ENCODE measurements around the gene GNE.
"Not testable (repeated sequence)": the region's sequence is repeated elsewhere in the genome, so short reads cannot be mapped to it uniquely, and the experiment has no call there.

The GNE gene

DNA sequence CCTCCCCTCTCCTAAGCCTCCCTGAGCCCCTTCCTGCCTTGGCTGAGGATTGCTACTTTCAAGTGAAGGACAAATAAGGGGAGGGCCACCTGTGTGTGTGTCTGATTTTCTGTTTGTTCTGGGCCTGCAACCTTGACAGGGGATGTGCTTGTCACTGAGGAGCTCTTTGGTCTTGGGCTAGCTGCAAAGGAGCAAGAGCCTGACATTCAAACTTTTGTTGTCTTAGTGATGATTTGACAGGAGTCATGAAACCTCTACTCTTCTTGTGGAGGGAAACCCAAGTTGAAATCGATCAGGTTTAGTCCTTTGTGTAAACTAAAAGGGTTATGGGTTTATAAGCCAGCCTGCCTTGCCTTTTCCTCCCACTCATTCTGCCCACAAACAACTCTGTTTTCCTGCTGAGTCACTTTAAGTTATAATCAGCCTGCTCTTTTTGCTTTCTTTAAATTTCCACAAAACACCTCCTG, 50.7 kb downstream of the GNE start:
- DNase-seq, result no peak

DNA sequence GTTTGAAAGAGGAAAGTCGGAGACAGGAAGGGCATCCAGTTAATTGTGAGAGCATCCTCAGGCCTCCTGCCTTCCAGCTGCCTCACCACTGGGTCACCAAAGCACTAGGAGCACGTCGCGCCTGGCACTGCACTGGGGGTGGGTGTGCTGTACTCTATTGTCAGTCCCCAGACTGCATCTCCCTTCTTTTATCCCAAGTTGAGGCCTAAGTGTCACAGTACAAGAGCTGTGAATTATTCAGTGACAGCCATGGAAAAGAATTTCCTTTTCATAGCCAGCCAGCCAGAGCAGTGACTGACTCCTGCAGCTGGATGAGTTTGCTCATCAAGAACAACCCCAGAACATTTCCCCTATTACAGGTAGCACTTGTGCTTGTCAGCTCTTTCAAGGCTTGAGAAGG, 51.2 kb downstream of the GNE start:
- no peak for DNase-seq

GRCh38 chr9:36204906-36205547, 53.2 kb downstream of the GNE start:
- DNase-seq, result no peak

DNA sequence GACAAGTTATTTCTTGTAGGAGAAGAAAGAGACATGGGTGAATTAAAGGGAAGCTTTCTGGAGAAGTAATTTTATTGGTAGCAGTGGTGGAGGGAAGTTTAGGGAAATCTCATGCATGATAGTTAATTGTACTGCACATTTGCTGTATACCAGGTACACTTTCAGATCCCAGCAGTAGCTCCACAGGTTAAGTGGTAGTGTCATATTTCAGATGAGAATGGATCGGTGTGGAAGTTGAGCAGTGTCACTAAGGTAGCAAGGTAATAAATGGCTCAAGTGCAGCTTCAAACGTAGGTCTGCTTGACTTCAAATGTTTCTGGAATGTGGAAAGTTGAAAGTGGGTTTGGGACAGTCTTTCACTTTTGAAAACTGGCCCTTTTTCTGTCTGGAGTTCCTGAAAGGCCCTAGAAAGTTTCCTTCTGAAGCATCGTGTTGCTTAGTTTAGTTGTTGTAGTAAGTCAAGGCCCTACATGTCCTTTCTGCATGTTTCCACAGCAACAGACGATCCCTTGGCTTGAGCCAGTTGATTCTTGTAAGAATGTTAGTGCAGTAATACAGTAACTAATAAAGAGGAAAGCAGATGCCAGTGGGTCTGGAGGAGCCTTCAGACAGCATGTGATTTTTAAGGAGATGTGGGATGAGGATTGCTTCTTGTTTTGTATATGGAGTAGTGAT, 63.8 kb downstream of the GNE start:
- DNase-seq, result peak; percentile 42

- no peak for DNase-seq
Measured at GRCh38 chr9:36193023-36193422, 65.2 kb downstream of the GNE start.

GRCh38 chr9:36192196-36192595, 66.1 kb downstream of the GNE start:
- no peak for DNase-seq

DNA sequence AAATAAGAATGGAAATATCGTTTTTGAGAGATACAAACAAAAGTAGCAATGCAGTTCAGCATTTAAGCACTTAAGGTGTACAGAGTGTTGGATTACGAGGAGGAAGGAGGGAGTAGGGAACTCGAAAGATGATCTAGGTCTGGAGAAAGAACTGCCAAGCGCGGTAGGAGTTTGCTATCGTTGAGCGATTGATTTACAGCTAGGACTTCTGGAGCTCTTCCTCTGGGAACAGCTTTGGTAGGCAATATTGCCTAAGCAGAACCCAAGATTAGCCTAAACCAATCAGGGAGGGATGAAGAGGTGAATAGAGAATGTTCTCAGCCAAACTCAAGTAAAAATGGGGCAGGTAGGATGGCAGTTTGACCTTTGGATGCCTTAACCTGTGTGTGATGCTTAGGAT, 66.6 kb downstream of the GNE start:
- no peak for DNase-seq

GRCh38 chr9:36191290-36191645, 67.0 kb downstream of the GNE start:
- DNase-seq, result no peak

GRCh38 chr9:36190388-36191289, 67.6 kb downstream of the GNE start, which contains the start of gene CLTA:
Gene CLTA, plus strand, starts transcription at chr9:36190921. Its CDS starts 136 bp downstream, at chr9:36191057.
- peak; percentile 98 for DNase-seq

DNA sequence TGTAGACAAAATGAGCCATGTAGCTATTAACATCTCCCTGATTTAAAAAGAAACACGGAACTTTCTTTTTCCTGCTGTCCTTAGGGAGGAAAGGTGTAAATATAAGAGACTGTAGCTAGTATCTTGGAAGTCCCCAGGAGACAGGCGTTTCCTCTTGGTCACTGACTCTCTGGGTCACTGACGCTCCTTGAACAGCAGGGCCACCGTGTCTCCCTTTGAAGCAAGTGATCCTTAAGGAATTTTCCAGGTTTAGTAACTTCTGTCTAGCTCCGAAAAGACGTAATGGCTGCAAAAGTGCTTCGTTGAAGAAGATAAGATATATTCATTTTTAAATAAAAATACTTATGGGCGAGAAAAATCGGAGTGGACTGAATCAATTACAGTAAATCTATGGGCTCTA, 68.3 kb downstream of the GNE start:
- no peak for DNase-seq

DNA sequence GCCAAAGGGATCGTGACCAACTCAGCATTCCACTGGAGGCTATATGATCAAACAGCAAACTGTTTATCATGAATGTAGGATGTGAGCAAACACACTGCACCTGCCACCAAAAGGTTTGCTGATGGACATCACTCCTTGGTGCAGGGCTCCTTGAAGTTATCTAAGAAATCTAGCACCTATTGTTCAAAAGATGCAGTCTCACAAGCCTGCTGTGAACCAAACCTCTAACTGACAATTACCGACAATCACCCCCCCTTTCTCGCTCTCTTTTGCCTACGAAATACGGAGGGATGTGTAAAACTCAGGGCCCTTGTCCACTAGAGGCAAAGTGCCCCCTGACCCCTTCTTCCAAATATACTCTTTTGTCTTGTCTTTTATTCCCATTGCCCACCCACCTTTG, 70.0 kb downstream of the GNE start:
- DNase-seq, result no peak

DNA sequence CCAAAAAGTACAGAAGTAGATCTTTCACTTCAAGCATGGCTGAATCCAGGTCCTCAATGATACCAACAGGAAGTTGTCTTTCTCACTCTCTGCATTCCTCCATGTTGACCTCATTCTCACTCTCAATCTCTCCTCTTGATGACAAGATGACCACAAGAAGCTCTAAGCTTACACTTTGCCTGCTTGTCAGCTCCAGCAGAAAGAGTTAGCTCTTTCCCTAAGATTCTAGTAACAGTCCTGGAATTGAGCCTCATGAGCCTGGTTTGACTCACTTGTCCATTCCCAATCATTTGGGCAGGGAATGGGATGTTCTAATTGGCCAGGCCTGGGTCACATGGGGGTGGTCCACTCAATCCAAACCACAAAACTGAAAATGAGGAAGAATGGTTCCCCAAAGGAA, 70.8 kb downstream of the GNE start:
- no peak for DNase-seq

DNA sequence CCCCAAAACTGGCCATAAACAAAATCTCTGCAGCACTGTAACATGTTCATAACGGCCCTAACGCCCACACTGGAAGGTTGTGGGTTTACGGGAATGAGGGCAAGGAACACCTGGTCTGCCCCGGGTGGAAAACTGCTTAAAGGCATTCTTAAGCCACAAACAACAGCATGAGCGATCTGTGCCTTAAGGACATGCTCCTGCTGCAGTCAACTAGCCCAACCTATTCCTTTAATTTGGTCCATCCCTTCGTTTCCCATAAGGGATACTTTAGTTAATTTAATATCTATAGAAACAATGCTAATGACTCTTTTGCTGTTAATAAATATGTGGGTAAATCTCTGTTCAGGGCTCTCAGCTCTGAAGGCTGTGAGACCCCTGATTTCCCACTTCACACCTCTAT, 78.0 kb downstream of the GNE start:
- not testable (repeated sequence) for DNase-seq

GRCh38 chr9:36177571-36177970, 80.7 kb downstream of the GNE start:
- DNase-seq, result no peak

GRCh38 chr9:36176496-36176895, 81.8 kb downstream of the GNE start:
- DNase-seq, result not testable (repeated sequence)

DNA sequence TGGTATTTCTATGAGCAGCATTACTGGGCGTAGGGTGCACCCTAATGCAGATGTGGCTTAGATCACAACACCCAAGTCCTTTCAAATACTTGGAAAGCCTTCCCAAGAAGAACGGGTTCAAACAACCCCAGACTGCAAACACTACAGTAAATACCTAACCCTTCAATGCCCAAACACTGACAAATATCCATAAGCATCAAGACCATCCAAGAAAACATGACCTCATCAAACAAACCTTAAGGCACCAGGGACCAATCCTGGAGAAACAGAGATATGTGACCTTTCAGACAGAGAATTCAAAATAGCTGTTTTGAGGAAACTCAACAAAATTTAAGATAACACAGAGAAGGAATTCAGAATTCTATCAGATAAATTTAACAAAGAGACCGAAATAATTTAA, 83.0 kb downstream of the GNE start:
- DNase-seq, result not testable (repeated sequence)

- no peak for DNase-seq
Measured at GRCh38 chr9:36174731-36175130, 83.5 kb downstream of the GNE start.

GRCh38 chr9:36174271-36174670, 84.0 kb downstream of the GNE start:
- no peak for DNase-seq

GRCh38 chr9:36173861-36174260, 84.4 kb downstream of the GNE start:
- no peak for DNase-seq

DNA sequence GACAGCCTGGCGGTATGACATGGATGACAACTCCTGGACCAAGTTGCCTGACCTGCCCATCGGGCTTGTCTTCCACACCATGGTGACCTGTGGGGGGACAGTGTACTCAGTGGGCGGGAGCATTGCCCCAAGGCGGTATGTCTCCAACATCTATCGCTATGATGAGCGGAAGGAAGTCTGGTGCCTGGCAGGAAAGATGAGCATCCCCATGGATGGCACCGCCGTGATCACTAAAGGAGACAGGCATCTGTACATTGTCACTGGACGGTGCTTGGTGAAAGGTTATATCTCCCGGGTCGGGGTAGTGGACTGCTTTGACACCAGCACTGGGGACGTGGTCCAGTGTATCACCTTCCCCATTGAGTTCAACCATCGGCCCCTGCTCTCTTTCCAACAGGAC, 87.7 kb downstream of the GNE start:
- DNase-seq, result no peak

DNA sequence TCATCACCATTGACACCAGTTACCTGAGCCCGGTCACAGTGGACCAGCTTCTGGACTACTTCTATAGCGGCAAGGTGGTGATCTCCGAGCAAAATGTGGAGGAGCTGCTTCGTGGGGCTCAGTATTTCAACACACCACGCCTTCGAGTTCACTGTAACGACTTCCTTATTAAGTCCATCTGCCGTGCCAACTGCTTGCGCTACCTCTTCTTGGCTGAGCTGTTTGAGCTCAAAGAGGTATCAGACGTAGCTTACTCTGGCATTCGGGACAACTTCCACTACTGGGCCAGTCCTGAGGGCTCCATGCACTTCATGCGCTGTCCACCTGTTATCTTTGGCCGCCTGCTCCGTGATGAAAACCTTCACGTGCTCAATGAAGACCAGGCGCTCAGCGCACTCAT, 88.5 kb downstream of the GNE start:
- DNase-seq, result no peak

GRCh38 chr9:36169166-36169565, 89.1 kb downstream of the GNE start, which contains the start of gene CCIN:
Gene CCIN, plus strand, starts transcription at chr9:36169388. Its CDS starts 115 bp downstream, at chr9:36169503.
- no peak for DNase-seq

DNA sequence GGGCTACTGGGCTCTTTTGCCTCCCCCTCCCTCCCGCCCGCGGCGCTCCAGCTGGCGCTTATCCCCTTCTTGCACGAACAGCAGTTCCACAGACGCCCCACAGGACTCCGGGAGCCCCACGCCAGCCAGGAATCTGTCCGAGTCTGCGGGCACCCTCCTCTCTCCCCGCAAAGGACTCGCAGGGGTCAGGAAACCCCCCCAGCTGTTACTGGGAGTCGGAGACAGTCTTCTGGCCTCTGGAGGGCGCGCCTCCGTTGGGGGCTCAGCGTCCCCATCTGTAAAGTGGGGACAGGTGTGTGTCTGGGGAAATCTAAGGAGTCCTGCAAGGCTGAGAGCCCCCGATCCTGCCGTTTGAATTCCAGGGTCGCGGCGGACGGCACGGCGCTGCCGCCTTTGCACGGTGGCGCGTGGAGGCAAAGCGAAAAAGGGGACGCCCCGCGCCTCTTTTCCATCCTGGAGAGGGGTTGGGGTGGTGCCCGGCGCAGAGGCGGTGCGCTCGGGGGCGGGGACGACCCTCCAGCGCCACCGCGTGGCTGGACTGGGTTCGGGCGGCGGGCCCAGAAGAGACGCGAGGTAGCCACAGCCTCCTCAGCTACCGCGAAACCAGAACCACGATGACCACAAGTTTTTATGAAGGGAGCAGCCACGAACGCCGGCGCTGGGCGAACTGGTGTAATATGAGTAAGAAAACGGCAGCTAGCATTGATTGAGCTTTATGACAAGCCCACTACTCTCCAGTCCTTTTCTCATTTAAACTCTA, 91.9 kb downstream of the GNE start:
- DNase-seq, result peak; percentile 66
